22Rv1 (cell line): ENCODE measurements around the gene TM7SF3.
A peak's percentile ranks its signal among the peaks of the same experiment; 100 is the strongest.

Experiments
- H3K27ac ChIP-seq: fragments of 450-650 bp; 2 replicates; pipeline ENCODE4 v1.5.1; 2017
- ZFX ChIP-seq: fragments of 450-650 bp; IDR thresholded peaks from 2 replicates; pipeline ENCODE4 v1.6.1; 2017; ENCODE audit warnings: antibody characterized with exemption, borderline replicate concordance
- TF ChIP-seq, protein P1 (sequence below): fragments of 450-650 bp; IDR thresholded peaks from 2 replicates; pipeline ENCODE4 v1.5.1; 2017; ENCODE audit warnings: mild to moderate bottlenecking

The TM7SF3 gene

DNA sequence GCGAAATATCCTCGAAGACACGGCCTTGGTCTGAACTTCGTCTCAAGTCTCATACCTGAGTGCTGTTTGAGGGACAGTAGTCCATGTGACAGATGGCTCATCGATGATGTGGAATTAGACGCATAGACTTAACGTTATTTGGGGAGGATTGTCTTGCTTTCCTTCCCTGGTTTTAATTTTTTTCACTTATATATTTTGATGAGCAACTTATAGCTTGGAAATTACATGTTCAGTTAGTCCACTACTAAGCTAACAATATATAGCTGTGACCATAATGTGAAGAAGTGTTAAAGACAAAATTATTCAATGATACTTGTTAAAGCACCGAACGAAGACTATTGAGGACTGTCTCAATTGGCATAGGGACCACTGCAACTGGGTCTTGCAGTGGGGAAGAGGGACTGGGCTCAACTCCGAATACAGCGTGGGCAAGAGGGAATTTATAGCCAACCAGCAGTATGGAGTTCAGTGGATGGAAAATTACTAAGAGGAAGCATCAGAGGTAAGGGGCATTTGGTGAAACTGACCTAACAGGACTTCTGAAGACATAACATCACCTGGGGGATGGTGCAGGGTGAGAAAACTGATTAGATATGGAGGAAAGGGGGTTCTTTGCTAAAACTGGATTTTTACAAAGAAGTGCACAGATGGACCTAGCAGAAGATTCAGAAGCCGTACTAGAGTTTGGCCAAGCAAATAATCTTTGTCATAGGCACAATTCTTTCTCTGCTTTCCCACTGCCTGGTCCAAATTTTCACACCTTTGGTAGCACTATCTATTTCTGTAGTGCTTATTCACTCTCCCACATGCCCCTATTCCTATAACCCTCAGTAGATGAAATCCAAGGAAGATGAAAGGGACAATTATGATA, 910 bp upstream of the TM7SF3 start:
- TF ChIP-seq, protein P1, sequence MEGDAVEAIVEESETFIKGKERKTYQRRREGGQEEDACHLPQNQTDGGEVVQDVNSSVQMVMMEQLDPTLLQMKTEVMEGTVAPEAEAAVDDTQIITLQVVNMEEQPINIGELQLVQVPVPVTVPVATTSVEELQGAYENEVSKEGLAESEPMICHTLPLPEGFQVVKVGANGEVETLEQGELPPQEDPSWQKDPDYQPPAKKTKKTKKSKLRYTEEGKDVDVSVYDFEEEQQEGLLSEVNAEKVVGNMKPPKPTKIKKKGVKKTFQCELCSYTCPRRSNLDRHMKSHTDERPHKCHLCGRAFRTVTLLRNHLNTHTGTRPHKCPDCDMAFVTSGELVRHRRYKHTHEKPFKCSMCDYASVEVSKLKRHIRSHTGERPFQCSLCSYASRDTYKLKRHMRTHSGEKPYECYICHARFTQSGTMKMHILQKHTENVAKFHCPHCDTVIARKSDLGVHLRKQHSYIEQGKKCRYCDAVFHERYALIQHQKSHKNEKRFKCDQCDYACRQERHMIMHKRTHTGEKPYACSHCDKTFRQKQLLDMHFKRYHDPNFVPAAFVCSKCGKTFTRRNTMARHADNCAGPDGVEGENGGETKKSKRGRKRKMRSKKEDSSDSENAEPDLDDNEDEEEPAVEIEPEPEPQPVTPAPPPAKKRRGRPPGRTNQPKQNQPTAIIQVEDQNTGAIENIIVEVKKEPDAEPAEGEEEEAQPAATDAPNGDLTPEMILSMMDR = no peak

DNA sequence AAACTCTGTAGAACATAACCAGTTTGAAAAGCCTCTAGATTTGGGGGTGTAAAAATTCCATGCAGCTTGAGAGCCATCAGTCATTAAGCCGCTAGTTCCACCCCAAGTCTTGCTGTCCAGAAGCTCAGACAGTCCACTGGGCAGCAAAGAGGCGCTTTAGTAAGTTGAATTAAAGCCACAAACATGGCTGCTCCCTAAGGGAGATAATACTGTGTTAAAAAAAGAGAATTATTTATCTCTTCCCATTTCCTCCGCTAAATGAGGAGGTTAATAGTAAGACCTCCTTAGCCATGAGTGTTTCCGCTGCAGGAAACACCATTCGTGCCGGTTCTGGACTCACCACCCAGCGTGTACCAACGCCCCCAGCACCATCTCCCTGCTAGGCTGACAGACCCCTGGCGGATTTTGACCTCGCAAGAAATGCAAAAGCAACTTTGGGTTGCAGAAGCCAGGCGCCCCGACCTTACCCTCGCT, 536 bp downstream of the TM7SF3 start:
- peak overlapping the region; percentile 68 for H3K27ac ChIP-seq
- no peak for TF ChIP-seq ZFX
- TF ChIP-seq, protein P1 = no peak

More for the DNA sequence above, 910 bp upstream of the TM7SF3 start:
- H3K27ac ChIP-seq = peak overlapping the region; percentile 68

DNA sequence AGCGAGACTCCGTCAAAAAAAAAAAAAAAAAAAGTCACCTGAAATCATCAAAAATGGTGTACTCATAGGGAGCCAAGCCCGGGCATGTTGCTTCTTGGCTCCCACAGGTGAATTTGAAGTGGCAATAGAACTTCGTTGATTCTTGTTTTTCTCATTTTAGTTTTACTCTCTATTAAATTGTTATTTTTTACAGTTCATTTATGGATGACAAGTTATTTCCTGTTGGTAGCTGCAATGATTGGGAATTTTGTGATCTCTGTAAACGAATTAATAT, 1.3 kb downstream of the TM7SF3 start:
- H3K27ac ChIP-seq = no peak overlapping the region
- TF ChIP-seq, protein P1 = no peak
- TF ChIP-seq ZFX = no peak

DNA sequence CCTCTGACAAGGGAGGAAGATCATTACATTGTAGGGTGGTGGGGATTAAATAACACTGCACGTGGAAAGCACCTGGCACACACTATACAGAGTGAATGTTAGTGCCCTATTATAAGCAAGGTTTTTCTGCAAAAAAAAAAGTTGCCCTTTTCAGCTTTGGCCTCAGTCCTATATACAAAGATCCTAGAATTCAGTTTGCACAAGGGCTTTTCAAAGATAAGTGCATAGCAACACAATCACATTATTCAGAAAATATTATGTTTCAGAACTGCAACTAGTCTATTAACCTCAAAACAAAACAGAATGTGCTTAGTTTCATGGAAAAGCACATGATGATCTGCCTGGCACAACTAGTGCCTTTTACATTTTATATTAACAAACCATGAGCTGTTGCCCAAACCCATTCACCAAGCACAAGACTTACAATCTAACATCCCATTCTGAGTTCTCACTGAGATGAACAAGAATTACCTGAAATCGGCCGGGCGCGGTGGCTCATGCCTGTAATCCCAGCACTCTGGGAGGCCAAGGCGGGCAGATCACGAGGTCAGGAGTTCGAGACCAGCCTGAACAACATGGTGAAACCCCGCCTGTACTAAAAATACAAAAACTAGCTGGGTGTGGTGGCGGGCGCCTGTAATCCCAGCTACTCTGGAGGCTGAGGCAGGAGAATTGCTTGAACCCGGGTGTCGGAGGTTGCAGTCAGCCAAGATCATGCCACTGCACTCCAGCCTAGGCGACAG, 1.8 kb downstream of the TM7SF3 start:
- TF ChIP-seq, protein P1 = no peak
- no peak for TF ChIP-seq ZFX

DNA sequence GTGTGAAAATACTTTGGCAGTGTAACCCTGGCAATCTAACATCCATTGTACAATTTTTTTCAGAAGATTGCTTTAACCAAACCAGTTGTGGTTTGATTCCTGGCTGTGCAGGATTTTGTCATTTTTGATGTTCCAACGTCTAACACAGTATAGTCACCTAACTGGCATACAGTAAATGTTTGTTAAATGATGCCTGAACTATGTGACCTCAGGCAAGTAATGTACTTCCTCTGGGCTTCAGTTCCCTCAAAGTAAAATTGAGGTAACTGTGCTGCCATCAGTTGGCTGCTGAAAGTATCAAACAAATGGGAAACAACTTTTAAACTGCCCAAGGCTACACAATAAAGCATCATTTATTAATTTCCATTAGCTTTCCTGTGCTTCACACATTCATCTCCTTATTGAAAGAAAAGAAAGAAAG, 4.3 kb downstream of the TM7SF3 start:
- no peak overlapping the region for H3K27ac ChIP-seq
- TF ChIP-seq ZFX = no peak
- TF ChIP-seq, protein P1 = no peak

More for the DNA sequence above, 1.8 kb downstream of the TM7SF3 start:
- H3K27ac ChIP-seq = no peak overlapping the region

DNA sequence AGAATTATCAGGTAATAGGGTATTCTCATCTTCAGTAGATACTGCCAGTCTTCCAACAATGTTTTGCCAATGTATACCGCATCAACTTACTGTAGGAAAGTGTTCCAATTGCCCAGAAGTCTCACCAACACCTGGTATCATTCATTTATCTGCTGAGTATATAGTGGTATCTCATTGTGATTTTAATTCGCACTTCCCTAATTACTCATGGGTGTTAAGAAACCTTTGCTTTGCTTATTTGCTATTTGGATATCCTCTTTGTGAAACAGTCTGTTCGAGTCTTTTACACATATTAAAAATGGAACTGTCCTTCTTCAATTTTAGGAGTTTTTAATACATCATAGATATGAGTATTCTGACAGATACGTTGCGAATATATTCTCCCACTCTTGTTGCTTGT, 6.1 kb downstream of the TM7SF3 start:
- no peak overlapping the region for H3K27ac ChIP-seq
- no peak for TF ChIP-seq ZFX
- TF ChIP-seq, protein P1 = no peak
